ENCODE measurements around the gene STOML3.
A peak's percentile ranks its signal among the peaks of the same experiment; 100 is the strongest.

Gene STOML3

GRCh38 chr13:39037410-39037879, 46.8 kb upstream of the STOML3 start:
- Histone ChIP-seq H3K36me3 (ENCODE audit: control insufficient read depth, insufficient read depth, low read length) (no peaks in the 10 kb centered on the region), H3K27me3 (replicated peaks; ENCODE audit: control insufficient read depth, insufficient read depth, low read length) (no peaks in the 10 kb centered on the region), H3K4me3 (replicated peaks; ENCODE audit: low read depth, low read length) (peak overlapping the region; percentile 82)
- TF ChIP-seq CTCF (IDR thresholded peaks at IDR 0.05; ENCODE audit: insufficient read depth, low read length, poor library complexity, severe bottlenecking): no peak
- no peak for DNase-seq (ENCODE audit: extremely low read depth, insufficient read length)

- TF ChIP-seq CTCF (IDR thresholded peaks at IDR 0.05; ENCODE audit: insufficient read depth, low read length, poor library complexity, severe bottlenecking): no peak
- H3K36me3 ChIP-seq (ENCODE audit: control insufficient read depth, insufficient read depth, low read length): peaks cover 1% of the 10 kb centered on the region; the same call in 1 of the 2 replicates
- DNase-seq (ENCODE audit: extremely low read depth, insufficient read length): no peak
- peak overlapping the region; percentile 82 for H3K4me3 ChIP-seq (replicated peaks; ENCODE audit: low read depth, low read length)
- no peaks in the 10 kb centered on the region for H3K27me3 ChIP-seq (replicated peaks; ENCODE audit: control insufficient read depth, insufficient read depth, low read length)
Observed at GRCh38 chr13:39036212-39036611, 45.6 kb upstream of the STOML3 start.

GRCh38 chr13:39035799-39036198, 45.2 kb upstream of the STOML3 start:
- Histone ChIP-seq H3K4me3 (replicated peaks; ENCODE audit: low read depth, low read length) (peak overlapping the region; percentile 82), H3K36me3 (ENCODE audit: control insufficient read depth, insufficient read depth, low read length) (peaks cover 1% of the 10 kb centered on the region), H3K27me3 (replicated peaks; ENCODE audit: control insufficient read depth, insufficient read depth, low read length) (no peaks in the 10 kb centered on the region)
- DNase-seq (ENCODE audit: extremely low read depth, insufficient read length): no peak
- no peak for TF ChIP-seq CTCF (IDR thresholded peaks at IDR 0.05; ENCODE audit: insufficient read depth, low read length, poor library complexity, severe bottlenecking)

- peaks cover 1% of the 10 kb centered on the region for H3K36me3 ChIP-seq (ENCODE audit: control insufficient read depth, insufficient read depth, low read length)
- no peak for DNase-seq (ENCODE audit: extremely low read depth, insufficient read length)
- peak overlapping the region; percentile 82 for H3K4me3 ChIP-seq (replicated peaks; ENCODE audit: low read depth, low read length)
- no peaks in the 10 kb centered on the region for H3K27me3 ChIP-seq (replicated peaks; ENCODE audit: control insufficient read depth, insufficient read depth, low read length)
- no peak for TF ChIP-seq CTCF (IDR thresholded peaks at IDR 0.05; ENCODE audit: insufficient read depth, low read length, poor library complexity, severe bottlenecking)
Observed at GRCh38 chr13:39035204-39035603, 44.6 kb upstream of the STOML3 start.

GRCh38 chr13:39034085-39034484, 43.5 kb upstream of the STOML3 start:
- H3K27me3 ChIP-seq (replicated peaks; ENCODE audit: control insufficient read depth, insufficient read depth, low read length): no peaks in the 10 kb centered on the region
- peaks cover 1% of the 10 kb centered on the region for H3K36me3 ChIP-seq (ENCODE audit: control insufficient read depth, insufficient read depth, low read length)
- DNase-seq (ENCODE audit: extremely low read depth, insufficient read length): no peak
- H3K4me3 ChIP-seq (replicated peaks; ENCODE audit: low read depth, low read length): no peak overlapping the region
- no peak for TF ChIP-seq CTCF (IDR thresholded peaks at IDR 0.05; ENCODE audit: insufficient read depth, low read length, poor library complexity, severe bottlenecking)

GRCh38 chr13:39032150-39032549, 41.5 kb upstream of the STOML3 start:
- no peaks in the 10 kb centered on the region for H3K27me3 ChIP-seq (replicated peaks; ENCODE audit: control insufficient read depth, insufficient read depth, low read length)
- DNase-seq (ENCODE audit: extremely low read depth, insufficient read length): no peak
- no peak for TF ChIP-seq CTCF (IDR thresholded peaks at IDR 0.05; ENCODE audit: insufficient read depth, low read length, poor library complexity, severe bottlenecking)
- H3K4me3 ChIP-seq (replicated peaks; ENCODE audit: low read depth, low read length): no peak overlapping the region
- H3K36me3 ChIP-seq (ENCODE audit: control insufficient read depth, insufficient read depth, low read length): peaks cover 2% of the 10 kb centered on the region
